Endothelial cell of umbilical vein (primary cell): ENCODE results near the gene MACO1. TPM values are rescaled to one million over a fixed set of nuclear protein-coding genes. Genes with fewer than 3 reads are reported as not detected.

ENCODE experiments used
- BruUV-seq: library from RNA; stranded (reverse); fragments of 400-500 nt; replicated peaks from 2 replicates; lab custom pipeline; 2021; lab: Mats Ljungman, UMichigan
- CTCF ChIA-PET: fragments of 300-600, 350-600 bp; sonication (Branson Sonifier 250); formaldehyde crosslinking; loops from one replicate; lab custom pipeline; 2021; ENCODE audit warnings: antibody characterized with exemption, inconsistent platforms; lab: Charles Lee
- POLR2A ChIA-PET: fragments of 300-600, 350-600 bp; sonication (Branson Sonifier 250); formaldehyde crosslinking; loops from one replicate; lab custom pipeline; 2021; ENCODE audit warnings: antibody characterized with exemption, inconsistent platforms; lab: Charles Lee
- DNase-seq: peaks from one replicate; pipeline ENCODE4 v3.0.0-alpha.2; 2011; ENCODE audit warnings: low read depth, low spot score
- FAIRE-seq: peaks from 2 replicates; lab custom pipeline; 2011; peaks lifted over from hg19 to GRCh38; lab: Jason Lieb, UNC
- H2AFZ ChIP-seq: 2 replicates; pipeline ENCODE4 v1.6.0; 2012; ENCODE audit warnings: low read depth, low read length, control low read depth, inconsistent platforms
- H3K27ac ChIP-seq: 2 replicates; pipeline ENCODE4 v1.5.1; 2011; ENCODE audit warnings: low read depth, mild to moderate bottlenecking, control low read depth, low read length, moderate library complexity; ENCODE audit not compliant: insufficient read depth
- H3K27me3 ChIP-seq, 2 experiments: 2 replicates each; pipeline versions ENCODE4 v1.6.0 to v1.6.1; 2011; ENCODE audit warnings: low read length in 2 of 2, mixed read lengths in 1 of 2; ENCODE audit not compliant: control insufficient read depth in 2 of 2, insufficient read depth in 2 of 2
- H3K36me3 ChIP-seq, 2 experiments: 2 replicates in 1 of 2; 3 replicates in 1 of 2; pipeline ENCODE4 v1.5.1; 2011; ENCODE audit warnings: low read length in 2 of 2, mild to moderate bottlenecking in 1 of 2, moderate library complexity in 1 of 2; ENCODE audit not compliant: control insufficient read depth in 2 of 2, insufficient read depth in 2 of 2; ENCODE audit errors: extremely low read depth in 1 of 2
- H3K4me1 ChIP-seq: 3 replicates; pipeline ENCODE4 v1.5.1; 2011; ENCODE audit warnings: mild to moderate bottlenecking, low read length; ENCODE audit not compliant: control insufficient read depth, insufficient read depth; ENCODE audit errors: extremely low read depth
- H3K4me2 ChIP-seq: 2 replicates; pipeline ENCODE4 v1.6.1; 2011; ENCODE audit warnings: low read length, control low read depth, mixed read lengths; ENCODE audit not compliant: insufficient read depth
- H3K4me3 ChIP-seq, 3 experiments: fragments of 200-600 bp in 1 of 3; sonication (generic), shearing (Covaris generic) in 1 of 3; replicated peaks in 1 of 3; 2 replicates each; pipeline ENCODE4 v1.5.1; 2011 to 2016; ENCODE audit warnings: control low read depth in 3 of 3, low read length in 3 of 3, mild to moderate bottlenecking in 2 of 3, inconsistent platforms in 1 of 3, low read depth in 1 of 3, moderate library complexity in 1 of 3; ENCODE audit not compliant: insufficient read depth in 1 of 3
- H3K79me2 ChIP-seq: 2 replicates; pipeline ENCODE4 v1.6.0; 2012; ENCODE audit warnings: low read length, inconsistent platforms; ENCODE audit not compliant: control insufficient read depth, insufficient read depth
- H3K9ac ChIP-seq: replicated peaks from 2 replicates; pipeline ENCODE3; 2011; ENCODE audit warnings: low read length, control low read depth; ENCODE audit not compliant: insufficient read depth; ENCODE audit errors: extremely low read depth
- H3K9me1 ChIP-seq: replicated peaks from 3 replicates; pipeline ENCODE4 v1.6.0; 2011; ENCODE audit warnings: mild to moderate bottlenecking, low read length; ENCODE audit not compliant: control insufficient read depth, insufficient read depth; ENCODE audit errors: extremely low read depth
- H3K9me3 ChIP-seq: replicated peaks from 2 replicates; pipeline ENCODE4 v1.5.1; 2012; ENCODE audit warnings: low read length, inconsistent platforms; ENCODE audit not compliant: control insufficient read depth, insufficient read depth
- H4K20me1 ChIP-seq: replicated peaks from 2 replicates; pipeline ENCODE3; 2011; ENCODE audit warnings: mild to moderate bottlenecking, low read length; ENCODE audit not compliant: control insufficient read depth, insufficient read depth; ENCODE audit errors: extremely low read depth
- CTCF ChIP-seq, 2 donors: IDR thresholded peaks; 1 replicate in 1 of 2; 2 replicates in 1 of 2; pipeline ENCODE4 v1.5.1; 2011; ENCODE audit warnings: low read length in 2 of 2, mild to moderate bottlenecking in 2 of 2, moderate library complexity in 2 of 2, control low read depth in 1 of 2, inconsistent platforms in 1 of 2, low read depth in 1 of 2; ENCODE audit not compliant: insufficient read depth in 1 of 2; ENCODE audit errors: extremely low read depth in 1 of 2
- EZH2 ChIP-seq: IDR thresholded peaks from 2 replicates; pipeline ENCODE4 v1.6.1; 2012; ENCODE audit warnings: borderline replicate concordance, low read depth, mild to moderate bottlenecking, moderate library complexity, low read length, inconsistent platforms; ENCODE audit not compliant: severe bottlenecking
- FOS ChIP-seq: IDR thresholded peaks from 2 replicates; pipeline ENCODE4 v1.6.1; 2011; ENCODE audit warnings: mild to moderate bottlenecking, low read length, moderate library complexity, borderline replicate concordance; ENCODE audit not compliant: insufficient read depth
- GATA2 ChIP-seq: IDR thresholded peaks from 2 replicates; pipeline ENCODE4 v1.7.0; 2011; ENCODE audit warnings: low read depth, mild to moderate bottlenecking, moderate library complexity, mixed read lengths, low read length; ENCODE audit not compliant: insufficient read length, insufficient read depth
- JUN ChIP-seq: IDR thresholded peaks from 2 replicates; pipeline ENCODE4 v1.6.1; 2011; ENCODE audit warnings: borderline replicate concordance, low read depth; ENCODE audit not compliant: insufficient read length, insufficient read depth
- MAX ChIP-seq: IDR thresholded peaks from 2 replicates; pipeline ENCODE4 v1.6.1; 2011; ENCODE audit not compliant: insufficient read depth, insufficient read length
- MYC ChIP-seq: IDR thresholded peaks from one replicate; pipeline ENCODE4 v1.6.1; 2011; ENCODE audit warnings: mild to moderate bottlenecking, low read depth, low read length
- POLR2A ChIP-seq: IDR thresholded peaks from 2 replicates; pipeline ENCODE4 v1.6.1; 2012; ENCODE audit warnings: low read depth, mild to moderate bottlenecking, control low read depth, low read length
- POLR2AphosphoS5 ChIP-seq: IDR thresholded peaks from 2 replicates; pipeline ENCODE4 v1.6.1; 2012; ENCODE audit warnings: low read depth, mild to moderate bottlenecking, control low read depth, low read length, moderate library complexity; ENCODE audit not compliant: insufficient read depth
- dilution Hi-C: fragments of 300-500 bp; cut with MboI; formaldehyde crosslinking; loops from one replicate; pipeline ENCODE4 v1.15.0; 2019; ENCODE audit warnings: low sequenced_read_pairs; ENCODE audit not compliant: extremely low pct_ligation_motif_present
- intact Hi-C: fragments of 100-400 bp; cut with micrococcal nuclease; formaldehyde crosslinking; loops from one replicate; pipeline ENCODE4 v1.10.0; 2022
- polyA plus RNA-seq, 4 experiments: library from polyadenylated mRNA; depleted of rRNA in 3 of 4; stranded (reverse) in 3 of 4; unstranded in 1 of 4; fragments of >200 nt; gene quantifications; 2 replicates each; pipeline versions ENCODE4 v1.2.1 to v1.2.3, GENCODE V29; 2011 to 2012; ENCODE audit warnings: missing spikeins in 1 of 4
- total RNA-seq: library from RNA; stranded (reverse); gene quantifications from 2 replicates; pipeline ENCODE4 v1.2.3, GENCODE V29; 2021

MACO1 gene
- total and polyA plus RNA-seq, 2 donors (not counting 3 experiments of a cell fraction or from before 2014, with no cell fraction given): 7.7 to 24.4 TPM

- H3K4me1 ChIP-seq: no peaks in the 10 kb centered on the region
- no peaks in the 10 kb centered on the region for H4K20me1 ChIP-seq
- BruUV-seq: no TSS peak
- FAIRE-seq (no peak), DNase-seq (no peak)
- H2AFZ ChIP-seq: no peak overlapping the region
- CTCF ChIA-PET: no interaction called here
- H3K9ac ChIP-seq: no peak overlapping the region
- no peaks in the 10 kb centered on the region for H3K9me3 ChIP-seq
- H3K27ac ChIP-seq: no peak overlapping the region
- dilution Hi-C loops: no loop called here
- H3K4me2 ChIP-seq: no peak overlapping the region
- H3K36me3 ChIP-seq: no peaks in the 10 kb centered on the region
- intact Hi-C loops: no loop called here
- H3K79me2 ChIP-seq: no peaks in the 10 kb centered on the region
- POLR2A ChIA-PET: no interaction called here
- H3K27me3 ChIP-seq: peaks cover 0 to 2% of the 10 kb centered on the region in 2 experiments
- H3K4me3 ChIP-seq: no peak overlapping the region
- TF ChIP-seq POLR2AphosphoS5 (no peak), CTCF (IDR thresholded peaks at IDR 0.05; ENCODE audit: extremely low read depth in 1 of 2, insufficient read depth in 1 of 2, low read depth in 1 of 2, low read length in 2 of 2) (no peak), JUN (no peak), EZH2 (no peak), GATA2 (no peak), MYC (no peak), MAX (no peak), FOS (no peak), POLR2A (no peak)
- H3K9me1 ChIP-seq: no peaks in the 10 kb centered on the region
Measured at GRCh38 chr1:25526753-25527152, 96.1 kb downstream of the MACO1 start.
